ENCODE data around the gene LOXL3. TPM values are rescaled to one million over a fixed set of nuclear protein-coding genes. Genes with fewer than 3 reads are reported as not detected.

Gene LOXL3
- total RNA-seq, 1 donor from 2014 or later: 12.1 TPM

- no peak overlapping the region for H3K27ac ChIP-seq
- H3K4me3 ChIP-seq: no peak overlapping the region
- ATAC-seq (no peak), DNase-seq (no peak)
- no peaks in the 10 kb centered on the region for H3K9me3 ChIP-seq
- H3K36me3 ChIP-seq: no peaks in the 10 kb centered on the region
- H3K4me1 ChIP-seq: no peaks in the 10 kb centered on the region
- TF ChIP-seq CTCF (IDR thresholded peaks at IDR 0.05): no peak
- H3K27me3 ChIP-seq (ENCODE audit: low read depth): no peaks in the 10 kb centered on the region
- intact Hi-C loops (cut with DNase I): no loop called here
These were observed 30.4 kb upstream of the LOXL3 start for GRCh38 chr2:74584088-74584645.

GRCh38 chr2:74583504-74583903 is 29.8 kb upstream of the LOXL3 start:
- Histone ChIP-seq H3K36me3 (no peaks in the 10 kb centered on the region), H3K27me3 (ENCODE audit: low read depth) (no peaks in the 10 kb centered on the region), H3K4me3 (no peak overlapping the region), H3K4me1 (no peaks in the 10 kb centered on the region), H3K27ac (no peak overlapping the region), H3K9me3 (no peaks in the 10 kb centered on the region)
- TF ChIP-seq CTCF (IDR thresholded peaks at IDR 0.05): no peak
- intact Hi-C loops (cut with DNase I): no loop called here
- ATAC-seq (no peak), DNase-seq (no peak)

GRCh38 chr2:74582184-74582583 is 28.4 kb upstream of the LOXL3 start:
- H3K27ac ChIP-seq: no peak overlapping the region
- no peak for DNase-seq
- no peaks in the 10 kb centered on the region for H3K27me3 ChIP-seq (ENCODE audit: low read depth)
- no peak overlapping the region for H3K4me3 ChIP-seq
- no peaks in the 10 kb centered on the region for H3K36me3 ChIP-seq
- no peaks in the 10 kb centered on the region for H3K4me1 ChIP-seq
- intact Hi-C loops (cut with DNase I): no loop called here
- H3K9me3 ChIP-seq: no peaks in the 10 kb centered on the region
- TF ChIP-seq CTCF (IDR thresholded peaks at IDR 0.05): no peak
- ATAC-seq: no peak

GRCh38 chr2:74581463-74581862 is 27.7 kb upstream of the LOXL3 start:
- no peaks in the 10 kb centered on the region for H3K27me3 ChIP-seq (ENCODE audit: low read depth)
- H3K4me3 ChIP-seq: no peak overlapping the region
- intact Hi-C loops (cut with DNase I): no loop called here
- H3K36me3 ChIP-seq: no peaks in the 10 kb centered on the region
- TF ChIP-seq CTCF (IDR thresholded peaks at IDR 0.05): no peak
- no peak for ATAC-seq
- no peak overlapping the region for H3K27ac ChIP-seq
- no peaks in the 10 kb centered on the region for H3K9me3 ChIP-seq
- DNase-seq: no peak
- no peaks in the 10 kb centered on the region for H3K4me1 ChIP-seq

- H3K27ac ChIP-seq: no peak overlapping the region
- intact Hi-C loops (cut with DNase I): no loop called here
- TF ChIP-seq CTCF (IDR thresholded peaks at IDR 0.05): no peak
- DNase-seq (no peak), ATAC-seq (no peak)
- peaks cover 3% of the 10 kb centered on the region for H3K4me1 ChIP-seq
- no peaks in the 10 kb centered on the region for H3K27me3 ChIP-seq (ENCODE audit: low read depth)
- H3K36me3 ChIP-seq: no peaks in the 10 kb centered on the region
- no peak overlapping the region for H3K4me3 ChIP-seq
- H3K9me3 ChIP-seq: no peaks in the 10 kb centered on the region
These were observed 24.7 kb upstream of the LOXL3 start for GRCh38 chr2:74578408-74578807.

GRCh38 chr2:74577448-74577847 is 23.7 kb upstream of the LOXL3 start:
- H3K4me3 ChIP-seq: no peak overlapping the region
- DNase-seq (no peak), ATAC-seq (peak; percentile 77 to 84)
- H3K9me3 ChIP-seq: no peaks in the 10 kb centered on the region
- intact Hi-C loops (cut with DNase I): no loop called here
- no peak for TF ChIP-seq CTCF (IDR thresholded peaks at IDR 0.05)
- H3K27ac ChIP-seq: peak overlapping the region; percentile 74
- H3K27me3 ChIP-seq (ENCODE audit: low read depth): no peaks in the 10 kb centered on the region
- peaks cover 7% of the 10 kb centered on the region for H3K4me1 ChIP-seq
- no peaks in the 10 kb centered on the region for H3K36me3 ChIP-seq

All from lower lobe of right lung (tissue), 2 donors.